Left hindlimb (tissue), 1 donor: ENCODE measurements around the gene APOC4.
A peak's percentile ranks its signal among the peaks of the same experiment; 100 is the strongest.
"Not testable (repeated sequence)": the region's sequence is repeated elsewhere in the genome, so short reads cannot be mapped to it uniquely, and the experiment has no call there.

ENCODE experiments used
- DNase-seq: peaks from one replicate; pipeline ENCODE4 v3.0.0-alpha.2; 2018

Gene APOC4

GRCh38 chr19:44942067-44942571 is at the start of gene APOC4:
Gene APOC4 (plus strand): TSS chr19:44942237. CDS start chr19:44942278, 41 bp downstream.
- no peak for DNase-seq

GRCh38 chr19:44892932-44893331 is 49.1 kb upstream of the APOC4 start:
- no peak for DNase-seq

- DNase-seq, result no peak
These were observed 48.5 kb upstream of the APOC4 start for GRCh38 chr19:44893332-44894051.

GRCh38 chr19:44894052-44894400 is 48.0 kb upstream of the APOC4 start:
- DNase-seq, result no peak

GRCh38 chr19:44894946-44895345 is 47.1 kb upstream of the APOC4 start:
- DNase-seq, result no peak

- DNase-seq, result no peak
These were observed 44.2 kb upstream of the APOC4 start for GRCh38 chr19:44897835-44898234.

- no peak for DNase-seq
These were observed 41.5 kb upstream of the APOC4 start for GRCh38 chr19:44900328-44901244.

GRCh38 chr19:44903216-44903601 is 38.8 kb upstream of the APOC4 start:
- DNase-seq, result no peak

GRCh38 chr19:44903602-44904425 is 38.2 kb upstream of the APOC4 start:
- DNase-seq, result peak; percentile 82

GRCh38 chr19:44904426-44904994 is 37.5 kb upstream of the APOC4 start:
- DNase-seq, result no peak

- DNase-seq, result no peak
These were observed 36.4 kb upstream of the APOC4 start, which contains the start of gene APOE for GRCh38 chr19:44905437-44906160. Gene APOE (plus strand): TSS chr19:44905796. CDS start chr19:44906625, 829 bp downstream.

GRCh38 chr19:44907613-44908012 is 34.4 kb upstream of the APOC4 start:
- DNase-seq, result no peak

- DNase-seq, result no peak
These were observed 33.8 kb upstream of the APOC4 start for GRCh38 chr19:44908074-44908835.

- DNase-seq, result no peak
These were observed 33.2 kb upstream of the APOC4 start for GRCh38 chr19:44908836-44909261.

GRCh38 chr19:44909775-44910174 is 32.3 kb upstream of the APOC4 start:
- DNase-seq, result no peak

GRCh38 chr19:44911896-44912295 is 30.1 kb upstream of the APOC4 start:
- DNase-seq, result not testable (repeated sequence)

GRCh38 chr19:44912854-44913253 is 29.2 kb upstream of the APOC4 start:
- peak; percentile 75 for DNase-seq

GRCh38 chr19:44913512-44914432 is 28.3 kb upstream of the APOC4 start:
- DNase-seq, result not testable (repeated sequence)

- DNase-seq, result peak; percentile 93
These were observed 27.4 kb upstream of the APOC4 start, which contains the start of gene APOC1 for GRCh38 chr19:44914433-44915206. Gene APOC1 (plus strand): TSS chr19:44914608. CDS start chr19:44914892, 284 bp downstream.
